Activated CD4-positive, alpha-beta T cell treated with anti-CD3 and anti-CD28 coated beads for 48 hours (primary cell): ENCODE data around the gene FAM9C.
A peak's percentile ranks its signal among the peaks of the same experiment; 100 is the strongest.
"Not testable (repeated sequence)": the region's sequence is repeated elsewhere in the genome, so short reads cannot be mapped to it uniquely, and the experiment has no call there.

Source experiments
- DNase-seq: peaks from one replicate; pipeline ENCODE4 v3.0.0-alpha.2; 2020

Gene FAM9C

DNA sequence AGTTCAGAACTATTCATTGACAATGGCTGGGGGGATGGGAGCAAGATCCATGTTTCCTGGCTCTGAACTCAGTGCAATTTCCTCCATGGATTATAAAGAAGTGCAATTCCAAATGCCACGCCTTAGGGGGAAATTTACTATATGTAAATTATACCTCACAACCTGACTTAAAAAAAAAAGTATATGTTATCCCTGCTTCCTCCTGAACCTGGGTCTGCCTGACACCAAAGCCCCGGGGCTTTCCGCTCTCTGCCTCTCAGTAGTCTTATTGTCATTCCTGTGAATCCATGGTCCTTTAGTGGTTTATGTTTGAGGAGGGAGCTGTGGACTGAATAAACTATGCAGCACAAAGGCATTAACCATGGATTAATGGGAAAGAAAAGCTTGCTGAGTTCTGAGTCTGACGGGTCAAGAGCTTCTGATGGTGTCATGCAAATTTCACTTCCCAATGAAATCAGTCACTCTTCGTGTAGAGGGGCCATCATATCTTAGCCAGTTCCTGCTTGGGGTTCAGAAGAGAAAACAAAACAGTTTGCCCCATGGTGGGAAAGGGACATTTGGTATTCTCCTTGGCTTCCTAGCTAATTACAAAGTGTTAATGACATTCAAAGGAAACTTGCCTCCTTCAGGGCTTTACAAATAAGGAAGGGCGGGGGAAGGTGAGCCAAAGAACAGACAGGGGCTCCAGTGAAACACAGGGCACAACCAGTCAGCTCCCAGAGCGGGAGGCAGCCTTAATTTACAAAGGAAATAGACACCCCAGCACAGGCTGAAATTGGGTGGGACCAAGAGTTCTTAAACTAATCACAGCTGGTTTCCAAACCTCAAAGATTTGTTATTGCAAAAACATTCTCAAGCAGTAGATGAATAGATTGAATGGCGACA is 14.3 kb downstream of the FAM9C start:
- DNase-seq: no peak

DNA sequence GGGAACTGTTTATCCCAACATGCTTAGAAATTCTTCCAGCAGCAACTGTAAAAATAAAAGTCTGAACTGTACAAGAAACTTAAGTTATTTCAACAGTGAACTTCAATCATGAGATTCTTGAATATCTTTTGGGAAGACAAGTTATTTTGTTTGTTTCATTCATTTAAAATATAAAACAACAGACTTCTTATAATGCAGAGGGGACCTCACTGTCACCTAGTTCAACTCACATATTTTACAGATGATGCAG is 14.9 kb downstream of the FAM9C start:
- DNase-seq: no peak

- no peak for DNase-seq
Observed at GRCh38 chrX:13028871-13029636, 15.4 kb downstream of the FAM9C start.

GRCh38 chrX:13026877-13027652 is 17.4 kb downstream of the FAM9C start:
- no peak for DNase-seq

DNA sequence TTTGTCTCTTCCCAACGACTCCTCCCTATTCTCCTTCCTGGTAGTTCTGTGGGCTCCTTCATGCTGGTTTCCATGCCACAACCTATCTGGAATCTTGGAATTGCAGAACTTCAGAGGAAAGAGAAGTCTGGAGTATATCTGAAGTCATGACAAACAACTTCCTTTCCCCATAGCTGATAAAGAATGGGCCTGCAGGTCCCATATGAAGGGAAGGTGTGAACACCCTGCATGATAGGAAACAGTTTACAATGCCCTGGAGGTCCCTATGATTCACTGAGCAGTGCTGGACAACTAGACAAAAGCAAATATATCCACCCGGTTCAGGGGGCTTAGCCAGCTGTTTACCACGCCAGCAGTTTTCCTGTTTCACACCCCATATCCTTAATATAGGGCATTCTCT is 19.4 kb downstream of the FAM9C start:
- no peak for DNase-seq

GRCh38 chrX:13023979-13024378 is 20.4 kb downstream of the FAM9C start:
- DNase-seq: no peak

GRCh38 chrX:13023567-13023966 is 20.9 kb downstream of the FAM9C start:
- no peak for DNase-seq

DNA sequence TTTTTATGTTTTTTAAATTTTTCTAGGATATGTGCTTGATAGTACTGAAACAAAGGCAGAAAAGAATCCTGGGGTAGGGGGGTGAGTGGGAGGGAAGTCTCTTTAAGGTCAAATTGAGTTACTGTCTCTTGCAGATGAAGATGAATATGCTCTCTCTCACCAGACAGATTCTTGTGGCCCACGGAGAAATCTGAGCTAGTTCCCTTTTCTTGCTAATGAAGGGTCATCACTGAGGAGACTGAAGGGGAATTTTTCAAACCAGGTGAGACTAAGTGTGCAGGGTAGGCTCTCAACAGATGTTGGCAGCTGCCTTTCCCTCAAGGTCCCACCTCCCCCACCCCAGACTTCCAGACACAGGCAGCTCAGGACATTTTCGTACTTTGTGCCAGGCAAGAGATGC is 21.5 kb downstream of the FAM9C start:
- no peak for DNase-seq

DNA sequence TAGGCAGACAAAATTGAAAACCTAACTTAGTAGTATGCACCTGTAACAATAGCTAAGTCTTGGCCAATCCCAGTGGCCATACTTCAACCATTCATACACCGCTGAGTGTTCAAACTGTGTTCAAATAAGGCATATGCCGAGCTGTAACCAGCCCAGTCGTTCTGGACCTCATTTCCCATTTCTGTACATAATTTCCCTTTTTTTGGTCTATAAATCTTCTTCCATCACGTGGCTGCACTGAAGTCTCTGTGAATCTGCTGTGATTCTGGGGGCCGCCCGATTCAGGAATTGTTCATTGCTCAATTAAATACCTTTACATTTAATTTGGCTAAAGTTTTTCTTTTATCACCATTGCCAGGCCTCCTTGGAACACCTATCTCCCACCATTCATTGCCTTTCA is 27.7 kb downstream of the FAM9C start:
- not testable (repeated sequence) for DNase-seq

DNA sequence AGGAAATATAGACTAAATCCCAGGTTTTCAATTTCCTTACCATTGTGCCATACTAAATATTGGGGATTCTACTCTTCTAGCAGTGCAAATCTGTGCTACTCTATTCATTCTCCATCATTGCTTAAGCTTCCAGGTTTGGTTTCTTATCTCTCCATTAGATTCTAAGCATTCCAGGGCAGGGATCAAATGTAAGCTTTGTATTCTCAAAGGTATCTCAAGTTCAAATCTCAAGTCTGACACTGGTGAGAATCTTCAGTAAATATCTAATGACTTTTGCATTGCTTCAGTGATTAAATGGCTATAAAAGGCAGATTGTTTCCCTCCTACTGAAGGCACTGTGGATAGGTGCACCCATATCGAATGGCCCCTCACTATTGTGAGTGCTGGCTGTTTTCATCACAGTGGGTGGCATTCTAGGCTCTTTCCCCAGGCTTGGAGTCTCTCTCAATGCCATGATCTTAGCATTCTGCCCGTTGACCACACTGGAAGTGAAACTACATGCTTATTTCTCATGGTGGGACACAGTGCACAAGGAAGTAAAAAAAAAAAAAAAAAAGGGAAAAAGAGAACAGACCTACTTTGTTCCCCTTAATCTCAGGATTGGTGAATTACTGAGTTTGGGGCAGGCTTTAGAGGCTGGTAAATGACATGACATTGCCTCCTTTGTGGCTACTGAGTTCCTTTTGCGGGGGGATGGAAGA is 28.7 kb downstream of the FAM9C start:
- no peak for DNase-seq

- DNase-seq: no peak
Observed at GRCh38 chrX:13014111-13015096, 30.0 kb downstream of the FAM9C start.

- no peak for DNase-seq
Observed at GRCh38 chrX:13013363-13014110, 30.9 kb downstream of the FAM9C start.

DNA sequence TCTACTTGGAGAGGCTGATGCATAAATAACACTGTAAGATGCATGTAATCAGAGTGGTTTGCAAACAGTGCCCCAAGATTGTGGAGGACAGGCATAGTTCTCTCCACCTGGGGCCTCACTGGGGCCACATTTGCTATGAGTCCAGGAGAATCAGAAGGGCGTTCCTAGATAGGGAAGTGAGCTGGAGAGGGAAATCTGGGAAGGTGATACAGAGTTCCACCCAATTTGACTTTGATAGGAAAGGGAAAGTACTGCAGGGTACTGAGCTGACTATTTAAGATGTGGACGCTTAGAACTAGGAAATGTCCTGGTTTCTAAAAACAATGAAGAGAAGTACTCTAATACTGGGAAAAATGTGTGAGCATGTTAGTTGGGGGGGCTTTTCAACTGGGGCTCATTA is 33.9 kb downstream of the FAM9C start:
- DNase-seq: no peak

- DNase-seq: no peak
Observed at GRCh38 chrX:13009844-13010243, 34.6 kb downstream of the FAM9C start.

DNA sequence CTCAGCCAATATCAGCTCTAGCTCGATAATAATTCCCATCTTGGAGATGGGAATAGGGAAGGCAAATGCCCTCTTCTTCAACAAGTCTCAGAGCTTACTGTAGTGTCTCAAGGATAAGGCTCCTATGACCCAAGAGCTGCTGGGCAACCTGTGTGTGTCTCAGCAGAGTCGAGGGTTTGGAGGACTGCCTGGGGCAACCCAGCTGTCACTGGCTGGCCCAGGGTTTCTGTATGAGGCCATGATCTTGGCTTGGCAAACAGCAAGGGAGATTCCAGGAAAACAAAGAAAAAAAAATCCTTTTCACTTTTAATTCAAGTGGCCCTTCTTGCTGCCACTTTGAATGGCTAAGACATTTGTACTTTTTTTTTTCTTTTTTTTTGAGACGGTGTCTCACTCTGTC is 35.1 kb downstream of the FAM9C start:
- no peak for DNase-seq

DNA sequence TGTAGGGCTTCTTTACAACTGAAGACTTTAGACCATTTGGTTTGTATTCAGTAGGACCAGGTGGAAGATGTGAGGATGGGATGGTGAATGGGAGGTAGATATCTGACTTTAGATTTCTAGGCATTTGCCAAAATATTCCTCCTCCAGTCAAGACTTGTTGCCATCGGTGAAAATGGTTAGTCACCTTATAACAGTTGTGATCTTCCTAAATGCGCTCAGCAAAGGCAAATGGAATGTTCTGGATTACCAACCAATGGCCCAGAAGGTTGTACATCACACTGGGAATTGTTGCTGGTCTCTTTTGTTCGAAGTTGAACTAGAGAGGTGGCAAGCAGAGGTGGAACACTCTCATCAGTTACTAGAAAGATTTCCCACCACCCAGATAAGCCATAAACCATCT is 35.6 kb downstream of the FAM9C start:
- DNase-seq: no peak

GRCh38 chrX:13008189-13008533 is 36.3 kb downstream of the FAM9C start:
- no peak for DNase-seq

DNA sequence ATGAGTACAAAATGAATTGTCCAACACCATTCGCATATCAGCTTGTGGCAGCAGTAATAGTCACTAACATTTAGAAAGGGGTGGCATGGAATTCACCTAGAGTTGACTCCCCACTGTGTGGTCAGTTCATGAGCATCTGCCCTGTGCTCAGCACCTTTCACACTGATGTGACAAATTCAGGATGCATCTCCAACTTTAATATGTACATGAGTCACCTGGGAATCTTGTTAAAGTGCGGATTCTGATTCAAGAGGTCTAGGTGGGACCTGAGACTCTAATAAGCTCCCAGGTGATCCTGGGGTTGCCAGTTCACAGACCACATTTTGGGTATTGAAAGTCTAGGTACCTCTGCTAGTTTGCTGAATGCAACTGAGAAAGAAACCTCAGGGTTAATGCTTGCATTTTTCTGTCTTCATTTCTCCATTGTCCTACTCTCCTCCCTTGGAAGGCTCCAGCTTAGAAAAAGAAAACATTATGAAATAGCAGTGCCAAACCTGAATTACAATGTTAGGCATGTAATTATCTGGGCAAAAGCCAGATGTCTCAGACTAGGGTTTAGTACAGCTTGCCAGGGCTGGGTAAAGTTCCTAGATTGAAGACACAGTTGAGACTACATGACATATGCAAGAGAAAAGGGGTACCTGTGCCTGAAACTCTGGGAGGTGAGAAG is 36.8 kb downstream of the FAM9C start:
- DNase-seq: no peak

DNA sequence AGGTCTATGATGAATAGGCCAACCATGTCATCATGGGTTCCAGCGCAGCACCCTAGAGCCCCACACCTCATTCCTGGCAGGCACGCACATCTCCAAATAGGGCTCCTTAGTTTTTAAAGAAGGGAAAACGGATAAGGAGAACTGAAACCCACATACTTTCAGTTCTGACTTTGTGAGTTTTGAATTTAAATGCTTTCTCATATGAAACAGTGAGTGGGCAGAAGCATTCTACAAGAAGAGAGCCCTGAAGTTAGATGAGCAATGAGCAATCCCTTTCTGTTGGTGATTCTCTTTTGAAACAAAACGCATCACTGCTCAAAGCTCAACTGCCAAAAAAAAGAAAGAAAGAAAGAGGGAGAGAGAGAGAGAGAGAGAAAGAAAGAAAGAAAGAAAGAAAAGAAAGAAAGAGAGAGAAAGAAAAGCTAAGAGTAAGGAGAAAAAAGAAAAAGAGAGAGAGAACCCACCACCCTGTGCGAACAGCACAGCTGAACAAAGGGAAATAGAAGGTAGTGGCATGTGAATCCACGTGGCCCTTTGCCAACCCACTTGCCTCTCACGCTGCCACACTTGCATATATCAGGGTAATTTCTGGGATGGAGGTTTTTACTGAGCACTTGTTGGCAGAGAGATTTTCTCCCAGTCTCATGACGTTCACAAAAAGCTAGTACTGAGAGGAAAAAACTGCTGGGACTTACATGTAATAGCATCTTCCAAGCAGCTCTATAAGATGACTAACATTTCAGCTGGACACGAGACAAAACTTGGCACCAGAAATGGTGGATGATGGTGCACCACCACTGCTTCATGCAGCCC is 38.6 kb downstream of the FAM9C start:
- DNase-seq: peak; percentile 41
